HG03378 (cell line): ENCODE results near the gene DNAH11.

Source experiments
- ATAC-seq: cut with Tn5 transposase; IDR thresholded peaks from one replicate; pipeline ENCODE4 v1.9.1; 2021; ENCODE audit warnings: mild to moderate bottlenecking, moderate library complexity; ENCODE audit not compliant: unreplicated experiment

DNAH11 gene

DNA sequence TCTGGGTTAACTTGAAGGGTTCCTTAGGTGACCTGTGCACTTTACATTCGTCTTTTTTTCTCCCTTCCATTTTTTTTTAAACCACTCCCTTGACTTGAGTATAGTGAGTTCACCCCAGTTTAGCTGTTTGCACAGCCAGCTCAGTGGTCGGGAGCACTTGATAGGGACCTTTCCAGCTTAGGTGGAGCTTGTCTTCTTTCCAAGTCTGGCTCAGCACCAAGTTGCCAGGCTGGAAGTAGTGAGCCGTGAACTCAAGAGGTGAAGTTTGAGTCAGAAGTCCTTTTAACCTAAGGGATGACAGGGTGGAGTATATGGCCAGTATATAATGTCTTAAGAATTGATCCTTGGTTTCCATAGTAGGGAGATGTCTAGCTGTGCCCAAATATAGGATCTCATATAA lies 7.2 kb downstream of the DNAH11 start:
- no peak for ATAC-seq

DNA sequence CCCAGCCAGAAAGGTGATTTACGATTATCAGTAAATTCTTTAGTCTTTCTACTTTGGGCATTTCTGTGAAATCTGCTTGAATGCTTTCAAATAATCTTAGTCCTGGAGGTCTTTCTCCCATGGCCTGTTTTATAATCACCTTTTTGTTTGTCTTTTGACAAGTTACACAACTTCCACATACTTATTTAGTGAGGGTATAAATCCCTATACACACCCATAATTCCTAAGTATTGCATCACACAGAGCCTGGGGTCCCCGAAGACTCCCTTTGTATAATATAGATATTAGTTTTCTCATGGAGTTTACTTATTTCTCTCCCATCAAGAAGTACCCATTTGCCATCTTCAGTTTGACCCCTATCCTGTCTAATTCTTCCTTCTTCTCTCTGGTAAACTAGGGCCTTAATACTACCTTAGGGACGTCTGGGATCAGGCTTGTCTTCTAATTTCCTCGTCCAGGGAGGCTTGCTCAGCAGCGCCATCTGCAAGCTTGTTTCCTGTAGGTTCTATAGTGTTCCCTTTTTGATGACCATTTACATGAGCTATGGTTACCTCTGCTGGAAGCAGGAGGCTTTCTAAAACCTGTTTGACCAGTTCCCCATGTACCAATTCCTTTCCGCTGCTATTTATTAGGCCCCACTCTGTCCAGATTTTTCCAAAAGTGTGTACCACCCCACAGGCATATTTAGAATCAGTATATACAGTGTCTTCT lies 8.1 kb downstream of the DNAH11 start:
- ATAC-seq = no peak

DNA sequence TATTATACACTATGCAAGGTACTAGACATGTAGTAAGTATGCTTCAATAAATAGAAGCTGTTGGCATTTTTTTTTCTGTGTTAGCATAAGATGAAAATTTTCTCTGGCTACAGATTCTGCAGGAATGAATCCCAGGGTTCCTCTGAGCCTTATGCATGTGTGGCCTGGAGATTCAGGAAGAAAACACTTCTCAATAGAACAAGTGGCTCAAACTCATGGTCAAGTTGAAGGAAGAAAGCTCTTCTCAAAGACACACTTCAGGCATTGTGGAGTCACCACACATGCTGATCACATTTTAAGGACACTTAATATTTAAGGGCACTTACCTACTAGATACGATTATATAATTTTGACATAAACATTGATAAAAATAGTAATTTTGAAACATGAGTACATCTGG lies 19.5 kb downstream of the DNAH11 start:
- no peak for ATAC-seq

DNA sequence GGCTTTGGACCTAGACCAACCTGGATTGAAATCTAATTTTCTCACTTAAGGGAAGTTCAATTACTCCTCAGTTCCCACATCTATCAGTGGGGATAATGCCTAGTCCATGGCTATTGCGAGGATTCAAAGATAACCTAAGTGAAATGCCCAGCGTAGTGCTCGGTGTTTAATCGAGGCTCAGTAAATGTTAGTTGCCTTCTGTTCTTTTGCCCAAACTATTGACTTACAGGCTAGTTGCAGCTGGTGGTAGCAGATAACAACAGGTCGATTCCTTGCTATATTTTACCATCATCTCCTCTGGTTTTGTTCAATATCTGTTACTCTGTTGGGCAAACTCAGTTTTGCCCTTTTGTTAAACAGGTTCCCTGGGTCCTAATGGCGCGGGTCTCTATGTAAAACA lies 22.8 kb downstream of the DNAH11 start:
- ATAC-seq = no peak

DNA sequence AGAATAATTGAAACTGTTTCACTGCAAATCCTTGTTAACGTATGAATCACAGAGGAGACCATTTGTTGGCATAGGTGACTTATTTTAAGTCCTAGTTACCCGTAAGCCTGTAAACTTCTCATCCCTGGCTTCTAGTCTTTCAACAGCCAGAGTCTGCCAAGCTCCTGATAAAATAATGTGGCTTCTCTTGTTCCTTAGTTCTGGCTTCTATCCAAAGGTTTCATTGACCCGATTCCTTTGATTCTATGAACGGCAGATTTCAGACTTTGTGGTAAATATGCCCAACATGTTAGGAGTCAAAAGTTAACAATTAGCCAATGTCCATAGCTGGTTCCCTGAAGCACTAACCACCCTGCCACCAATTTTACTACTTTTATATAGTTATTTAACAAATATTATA lies 23.3 kb downstream of the DNAH11 start:
- no peak for ATAC-seq

DNA sequence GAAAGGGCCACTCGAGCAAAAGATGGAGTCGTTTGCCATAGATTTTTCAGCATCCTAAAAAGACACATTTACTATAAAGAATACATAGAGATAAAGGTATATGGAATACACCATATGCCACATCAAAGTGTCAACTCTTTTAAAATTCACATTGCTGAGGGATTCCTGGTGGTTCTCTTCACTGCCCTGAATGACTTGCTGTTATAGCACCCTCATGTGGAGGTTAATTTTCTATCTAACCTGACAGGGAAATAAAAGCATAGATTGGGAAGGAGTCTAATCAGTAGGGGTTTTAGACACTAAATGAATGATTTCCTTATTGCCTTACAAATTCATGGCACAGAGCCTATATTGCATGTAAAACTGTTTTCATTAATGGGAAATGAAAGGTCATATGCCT lies 25.9 kb downstream of the DNAH11 start:
- no peak for ATAC-seq

DNA sequence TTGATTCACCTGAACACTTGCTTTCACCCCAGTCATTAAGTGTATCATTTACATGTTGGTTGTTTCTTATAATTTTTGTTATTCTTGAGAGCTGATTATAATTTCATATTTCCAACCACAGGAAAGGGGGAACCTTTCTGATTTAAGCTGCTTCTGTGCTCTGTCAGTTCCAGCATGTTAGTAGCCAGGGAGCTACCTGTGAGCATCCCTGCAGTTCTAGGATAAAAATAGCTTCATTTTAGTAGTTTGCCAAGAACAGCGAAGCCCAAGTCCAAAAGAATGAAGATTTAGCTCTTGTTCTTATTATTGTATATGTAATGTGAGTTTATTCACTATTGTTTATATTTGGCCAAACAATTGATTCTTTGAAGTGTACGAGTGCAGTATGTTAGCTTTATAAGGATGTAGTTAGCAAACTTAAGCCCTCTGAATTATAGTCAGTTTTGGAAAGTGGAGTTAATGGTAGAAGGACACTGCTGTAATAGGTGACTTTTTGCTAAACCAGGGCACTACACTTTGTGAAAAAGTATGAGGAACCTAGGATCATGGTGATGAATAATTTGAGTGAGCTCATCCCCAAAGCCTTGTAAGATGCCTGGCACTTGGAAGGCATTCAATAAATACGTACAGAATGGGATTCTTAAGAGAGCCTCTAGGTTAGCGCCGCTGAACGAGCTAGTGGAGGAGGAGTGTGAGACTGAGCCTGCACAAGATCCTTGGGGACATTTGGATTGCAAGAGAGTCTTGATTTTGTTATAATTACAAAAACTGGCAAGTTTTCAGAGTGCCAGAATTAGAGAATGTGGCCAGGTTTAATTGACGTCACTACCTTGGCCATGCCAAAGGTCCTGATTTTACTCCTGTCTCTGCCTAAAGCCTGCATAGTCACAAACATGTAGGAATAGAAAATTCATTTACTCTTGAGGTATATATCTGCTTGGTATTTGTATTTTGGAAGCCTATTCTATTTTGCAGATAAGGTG lies 29.8 kb downstream of the DNAH11 start:
- no peak for ATAC-seq

DNA sequence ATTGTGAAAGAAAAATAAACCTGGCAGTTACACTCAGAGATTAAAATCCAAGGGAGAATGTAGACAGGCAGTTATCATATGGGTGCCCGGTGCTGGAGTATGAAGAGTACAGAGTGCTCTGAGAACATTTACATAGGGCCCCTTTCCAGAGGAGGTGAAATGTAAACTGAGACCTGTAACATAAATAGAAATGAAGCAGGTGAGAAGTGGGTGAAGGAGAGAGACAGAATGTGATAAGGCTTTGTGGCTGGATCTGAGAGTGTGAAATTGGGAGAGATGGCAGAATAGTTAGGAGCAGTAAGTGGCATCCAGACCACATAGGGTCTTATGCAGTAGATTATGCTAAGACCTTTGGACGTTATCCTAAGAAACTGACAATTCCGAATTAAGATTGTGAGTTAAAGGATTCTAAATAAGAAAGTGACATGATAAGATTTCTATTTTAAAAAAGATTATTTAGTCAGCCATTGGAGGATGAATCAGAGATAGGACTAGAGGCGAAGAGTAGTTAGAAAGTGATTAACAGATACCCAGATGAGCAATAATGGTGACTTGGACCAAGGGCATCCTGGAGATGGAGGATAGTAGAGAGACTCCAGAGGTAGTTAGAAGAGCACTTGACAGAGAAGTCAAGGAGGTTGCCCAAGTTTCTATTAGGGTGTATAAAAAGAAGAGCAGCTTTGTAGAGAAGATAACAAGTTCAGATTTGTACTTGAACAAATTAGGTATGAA lies 36.7 kb downstream of the DNAH11 start:
- ATAC-seq = peak; percentile 33

DNA sequence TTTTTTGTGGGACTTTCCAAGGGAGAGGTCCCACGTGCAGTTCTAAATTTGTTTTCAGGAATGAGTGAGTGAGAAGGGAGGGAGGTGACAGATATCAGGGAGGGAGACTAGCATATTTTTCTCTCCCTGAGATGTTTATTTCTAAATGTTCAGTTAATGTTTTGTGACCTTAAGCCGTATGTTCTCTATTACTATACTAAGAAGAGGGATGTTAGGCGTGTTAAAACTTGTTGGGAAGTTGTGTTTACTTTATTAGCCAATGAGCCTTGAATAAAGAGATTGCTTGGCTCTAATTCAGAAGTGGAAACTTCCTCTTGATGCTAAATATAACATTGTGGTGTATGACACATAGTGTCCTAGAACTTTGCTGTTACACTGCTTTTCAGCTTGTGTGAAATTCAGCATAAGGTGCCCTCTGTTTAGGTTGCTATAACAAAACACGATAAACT lies 37.3 kb downstream of the DNAH11 start:
- ATAC-seq = peak; percentile 88

DNA sequence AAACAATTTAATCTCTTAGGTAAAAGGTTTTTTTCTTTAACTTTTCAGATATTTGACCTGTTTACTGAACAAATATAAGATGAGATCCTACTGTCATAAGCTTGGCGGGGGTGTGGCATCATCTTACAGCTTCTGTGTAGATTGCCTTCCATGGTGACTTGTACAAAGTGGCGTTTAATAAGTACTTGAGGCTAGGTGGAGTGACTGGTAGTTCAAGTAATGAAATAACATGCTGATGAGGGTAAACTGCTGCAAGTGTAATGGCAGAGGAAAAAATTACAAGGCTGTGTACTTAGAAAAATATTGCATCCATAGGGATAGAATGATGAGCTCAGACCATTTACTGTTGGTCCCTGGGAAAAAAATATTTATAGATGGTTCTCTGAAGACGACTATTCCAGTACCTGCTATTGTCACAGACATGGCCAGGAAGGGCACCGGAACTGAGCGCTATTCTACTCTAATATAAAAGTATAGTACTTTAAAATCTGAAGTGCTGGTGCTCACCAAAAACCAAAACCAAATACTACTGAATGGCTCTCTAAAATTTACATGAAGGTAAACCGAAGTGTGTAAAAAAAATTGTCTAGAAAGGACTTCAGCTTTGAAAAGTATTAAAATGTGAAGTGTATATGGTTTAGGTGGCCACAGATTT lies 42.4 kb downstream of the DNAH11 start:
- no peak for ATAC-seq

DNA sequence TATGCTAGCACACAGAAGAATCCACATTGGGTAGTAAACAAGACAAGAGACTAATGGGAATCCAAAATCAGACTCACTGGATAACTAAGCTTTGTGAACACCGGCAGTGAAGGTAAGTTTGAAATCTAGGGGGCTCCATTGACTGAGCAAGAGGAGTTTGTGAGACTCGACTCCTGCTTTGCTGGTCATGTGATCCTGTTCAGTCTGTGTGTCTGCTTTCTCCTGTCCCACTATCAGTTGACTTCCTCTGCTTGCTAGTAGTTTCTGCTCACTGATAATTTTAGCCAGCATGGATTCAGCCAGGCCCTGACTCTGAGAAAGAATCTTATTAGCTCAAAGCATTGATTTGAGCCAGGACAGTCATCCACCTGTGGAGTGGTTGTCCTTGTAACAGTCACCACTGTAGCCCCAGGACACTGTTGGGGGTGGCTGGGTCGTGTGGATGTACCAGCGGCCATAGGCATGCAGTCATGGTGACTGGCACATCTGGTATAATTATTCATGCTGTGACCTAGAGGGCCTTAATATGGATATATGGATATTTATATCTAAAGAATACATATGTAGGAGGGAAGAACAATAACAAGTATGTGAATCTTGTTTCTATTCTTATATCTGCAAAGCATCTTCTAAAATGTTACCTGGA lies 44.4 kb downstream of the DNAH11 start:
- no peak for ATAC-seq

DNA sequence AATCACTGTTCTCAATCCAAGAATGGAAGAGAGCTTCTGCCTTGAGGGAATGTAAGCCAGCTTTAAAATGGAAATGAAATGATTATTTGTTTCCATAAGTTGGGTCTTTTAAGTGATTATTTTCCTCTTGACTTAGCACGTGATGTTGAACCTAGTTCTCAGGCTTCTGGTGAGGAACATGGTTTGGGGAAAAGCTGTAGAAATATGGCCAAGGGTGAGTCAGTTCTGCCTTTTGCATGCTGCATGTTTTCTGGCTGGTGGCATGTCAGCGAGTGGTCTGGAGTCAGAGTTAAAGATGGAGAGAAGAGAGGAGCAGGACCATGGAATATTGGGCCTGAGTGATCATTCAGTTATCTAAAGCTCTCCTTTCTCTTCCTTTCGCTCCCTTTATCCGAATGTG lies 54.0 kb downstream of the DNAH11 start:
- ATAC-seq = no peak

DNA sequence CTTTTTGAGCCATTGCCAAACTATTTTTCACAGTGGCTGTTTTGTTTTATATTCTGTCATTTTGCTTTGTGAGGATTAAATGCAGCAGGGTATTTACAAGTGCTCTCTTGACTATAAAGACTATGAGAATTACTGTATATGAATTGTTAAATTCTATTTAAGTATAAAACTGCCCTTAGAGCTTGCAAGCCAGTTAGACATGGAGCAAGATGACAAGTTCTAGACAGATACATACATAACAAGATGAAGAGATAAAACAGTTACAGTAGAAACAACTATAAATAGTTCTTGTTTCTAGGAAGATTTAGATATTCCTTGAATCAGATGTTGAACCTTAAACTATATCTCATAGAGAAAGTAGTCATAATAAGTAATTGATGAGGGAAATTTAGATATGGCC lies 60.6 kb downstream of the DNAH11 start:
- no peak for ATAC-seq

DNA sequence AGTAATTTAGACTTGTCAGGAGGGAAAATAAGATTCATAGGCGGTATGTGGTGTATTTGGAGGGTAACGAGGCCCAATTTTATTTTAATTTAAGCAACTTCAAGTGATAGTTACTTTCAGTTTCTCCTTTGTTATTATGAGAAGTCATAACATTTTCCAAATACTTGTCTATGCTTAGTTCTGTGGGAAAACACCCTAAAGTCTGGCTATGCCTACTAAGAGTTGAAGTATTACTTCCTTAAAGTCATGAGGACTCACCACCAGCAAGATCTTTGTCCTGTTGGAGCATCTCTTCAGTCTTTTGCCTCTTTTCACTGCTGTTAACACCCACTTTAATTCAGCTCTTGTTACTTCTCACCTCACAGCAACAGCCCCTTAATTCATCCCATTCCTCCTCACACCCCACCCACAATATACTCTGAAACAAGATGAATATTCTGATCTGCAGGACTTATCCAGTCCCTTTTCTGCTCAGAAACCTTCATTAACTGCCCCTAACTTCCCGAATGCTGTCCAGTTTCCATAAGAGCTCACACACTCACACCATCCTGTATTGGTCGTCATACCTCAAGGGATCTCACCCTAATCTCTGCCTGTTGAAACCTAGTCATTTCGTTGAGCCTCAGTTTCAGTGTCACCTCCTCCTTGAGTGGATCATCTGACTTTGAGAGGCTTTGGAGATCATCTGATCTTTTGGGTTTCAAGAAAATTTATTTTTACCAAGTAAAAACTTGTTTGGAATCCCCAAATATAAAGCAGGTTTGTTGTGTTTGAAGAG lies 61.3 kb downstream of the DNAH11 start:
- no peak for ATAC-seq

DNA sequence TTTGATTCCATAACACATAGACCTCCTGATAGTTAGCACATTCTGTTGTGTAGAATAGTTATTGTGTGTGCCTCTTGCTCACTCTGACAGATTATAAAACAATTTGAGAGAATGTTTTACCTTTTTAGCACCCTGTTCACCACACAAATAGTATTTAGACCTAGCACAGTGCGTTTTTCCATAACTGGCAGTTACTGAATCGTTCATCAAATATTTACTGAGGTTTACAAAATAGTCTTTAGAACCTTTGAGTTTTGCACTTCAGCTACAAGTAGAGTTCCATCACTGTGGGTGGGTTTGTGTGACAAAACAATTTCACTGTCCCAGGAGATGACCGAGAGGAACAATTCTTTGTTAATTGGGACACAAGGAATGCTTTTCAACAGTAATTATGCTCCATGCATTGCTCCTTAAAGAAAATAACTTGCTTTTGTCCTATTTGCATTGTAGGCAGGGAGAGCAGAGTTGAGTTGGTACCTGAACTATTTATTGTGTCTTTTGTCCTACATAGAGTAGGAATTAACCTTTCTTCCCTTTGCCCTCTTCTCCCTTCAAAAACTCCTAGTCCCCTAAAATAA lies 62.3 kb downstream of the DNAH11 start:
- no peak for ATAC-seq

DNA sequence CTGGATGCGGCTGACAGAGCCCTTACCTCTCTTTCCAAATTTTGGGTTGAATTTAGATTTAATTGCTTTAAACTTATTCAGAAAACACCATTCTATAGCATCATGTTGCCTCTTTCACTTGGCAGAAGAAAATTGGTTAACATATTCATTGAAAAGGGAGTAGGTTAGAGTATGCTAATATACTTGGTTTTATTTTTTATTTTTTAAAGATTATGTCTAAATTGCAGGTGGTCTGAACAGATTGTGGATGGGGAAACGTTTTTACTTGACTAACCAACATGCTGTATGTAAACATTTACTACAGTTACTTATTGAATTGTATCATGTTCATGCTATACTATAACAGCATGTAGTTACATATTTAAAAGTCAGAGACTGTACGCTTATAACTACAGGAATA lies 65.6 kb downstream of the DNAH11 start:
- ATAC-seq = no peak

DNA sequence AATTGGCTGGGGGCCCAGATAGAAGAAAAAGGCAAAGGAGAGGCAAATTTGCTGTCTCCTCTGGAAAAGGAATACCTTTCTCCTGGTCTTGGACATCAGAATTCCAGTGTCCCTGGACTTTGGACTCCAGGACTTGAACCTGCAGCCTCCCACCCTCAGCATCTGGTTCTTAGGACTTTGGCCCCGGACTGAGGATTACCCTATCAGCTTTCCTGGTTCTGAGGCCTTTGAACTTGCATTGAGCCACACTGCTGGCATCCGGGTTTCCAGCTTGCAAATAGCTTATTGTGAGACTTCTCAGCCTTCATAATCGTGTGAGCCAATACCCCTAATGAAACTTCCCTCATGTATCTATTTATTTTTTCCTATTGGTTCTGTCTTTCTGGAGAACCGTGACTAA lies 68.3 kb downstream of the DNAH11 start:
- ATAC-seq = no peak

DNA sequence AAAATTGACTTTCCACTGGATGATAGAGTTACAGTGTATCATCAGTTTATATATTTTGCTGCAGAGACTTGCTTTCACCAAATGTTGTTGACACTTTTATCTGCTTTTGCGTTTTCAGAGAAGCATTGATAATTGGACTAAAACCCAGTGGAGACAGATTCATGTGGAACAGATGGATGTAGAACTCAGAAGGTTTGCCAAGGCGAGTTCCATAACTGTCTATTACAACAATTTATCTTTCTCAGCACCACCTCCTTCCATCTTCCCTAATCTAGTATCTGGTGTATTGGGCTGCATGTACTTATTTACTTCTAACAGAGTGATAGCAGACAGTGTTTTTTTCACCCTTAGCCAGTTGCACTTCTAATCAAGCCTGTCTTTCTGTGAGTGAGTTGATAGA lies 73.3 kb downstream of the DNAH11 start:
- no peak for ATAC-seq

DNA sequence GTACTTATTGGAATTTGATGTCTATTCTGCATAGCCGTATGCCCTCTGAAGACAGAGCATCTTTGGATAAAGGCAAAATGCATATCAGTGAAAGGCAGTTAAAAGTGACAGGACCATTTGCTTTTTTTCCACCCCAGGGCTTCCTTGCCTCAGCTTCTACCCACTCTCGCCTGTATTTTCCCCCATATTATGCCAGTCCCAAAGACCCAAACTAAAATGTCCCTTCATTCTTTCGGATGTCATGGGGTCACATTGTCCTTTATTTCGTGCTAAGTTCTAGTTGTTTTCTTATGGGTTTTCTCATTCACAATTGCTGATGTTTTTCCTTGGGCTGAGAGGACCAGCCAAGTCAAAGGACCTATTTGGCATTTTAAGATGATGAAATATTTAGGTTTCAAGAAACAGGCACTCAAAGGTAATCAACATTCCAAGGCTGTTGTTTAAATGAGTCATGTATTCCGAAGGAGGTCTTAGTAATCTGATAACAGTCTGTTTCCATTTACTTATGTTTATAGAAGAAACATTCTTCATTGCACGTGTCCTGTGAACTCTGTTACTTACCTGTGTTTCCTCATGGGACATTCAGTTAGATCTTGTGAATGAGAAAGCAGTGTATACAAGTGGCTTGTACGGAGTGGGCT lies 74.1 kb downstream of the DNAH11 start:
- ATAC-seq = no peak
